Upper lobe of right lung (tissue), 1 donor: ENCODE results near the gene FBN3. TPM values are rescaled to one million over a fixed set of nuclear protein-coding genes. Genes with fewer than 3 reads are reported as not detected.
A peak's percentile ranks its signal among the peaks of the same experiment; 100 is the strongest.

Source experiments
- ATAC-seq: fragments of 200-7000 bp; cut with Tn5 transposase; one replicate; pipeline ENCODE4 v1.9.1; 2020; ENCODE audit warnings: mild to moderate bottlenecking, moderate library complexity
- DNase-seq: peaks from one replicate; pipeline ENCODE4 v3.0.0-alpha.2; 2020
- H3K27ac ChIP-seq: fragments of 200-600 bp; one replicate; pipeline ENCODE4 v1.8.0; 2022
- H3K27me3 ChIP-seq: fragments of 200-600 bp; one replicate; pipeline ENCODE4 v1.8.0; 2022; ENCODE audit warnings: mild to moderate bottlenecking
- H3K36me3 ChIP-seq: fragments of 200-600 bp; one replicate; pipeline ENCODE4 v1.8.0; 2022
- H3K4me1 ChIP-seq: fragments of 200-600 bp; one replicate; pipeline ENCODE4 v1.8.0; 2022
- H3K4me3 ChIP-seq: fragments of 200-600 bp; one replicate; pipeline ENCODE4 v1.8.0; 2022; ENCODE audit warnings: mild to moderate bottlenecking
- H3K9me3 ChIP-seq: fragments of 200-600 bp; one replicate; pipeline ENCODE4 v1.8.0; 2022
- intact Hi-C: fragments of 100-400 bp; cut with DNase I; formaldehyde crosslinking; loops from one replicate; pipeline ENCODE4 v1.11.0; 2022
- total RNA-seq: library from RNA; stranded (reverse); fragmentation: NEBNext Ultra II Directional; extraction: Animal tissue kit (Norgen Biotek cat#: 25700); gene quantifications from one replicate; pipeline ENCODE4 v1.2.1, GENCODE V29; 2021
- TF ChIP-seq, protein P1 (sequence below): fragments of 200-600 bp; IDR thresholded peaks from one replicate; pipeline ENCODE4 v1.8.0; 2022; ENCODE audit warnings: antibody characterized with exemption
- donor health status: DM: no; HTN: yes; CAD: no; lungs with severe emphysema.

Gene FBN3
- total RNA-seq, 1 donor from 2014 or later: 8.5 TPM

DNA sequence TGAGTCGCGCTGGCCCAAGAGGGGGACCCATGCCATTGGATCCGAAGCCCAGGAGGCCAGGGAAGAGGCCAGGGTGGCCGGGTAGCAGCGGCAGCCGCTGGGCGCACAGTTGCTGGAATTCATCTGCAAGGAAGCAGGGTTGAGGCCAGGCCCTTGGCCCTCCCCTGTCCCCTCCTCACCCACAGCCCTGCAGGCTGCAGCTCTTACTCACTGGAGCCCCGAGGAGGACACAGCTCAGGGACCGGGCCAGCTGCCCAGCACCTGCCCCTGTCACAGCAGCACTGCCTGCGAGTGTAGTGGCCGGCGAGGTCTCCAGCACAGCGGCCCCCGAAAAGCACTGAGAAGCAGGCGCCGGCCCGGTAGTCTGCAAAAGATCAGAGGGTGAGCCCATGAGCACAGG, 11.2 kb downstream of the FBN3 start:
- H3K4me3 ChIP-seq: no peak overlapping the region
- H3K36me3 ChIP-seq: no peaks in the 10 kb centered on the region
- H3K27ac ChIP-seq: no peak overlapping the region
- H3K27me3 ChIP-seq: no peaks in the 10 kb centered on the region
- intact Hi-C loops: no loop called here
- TF ChIP-seq, protein P1, sequence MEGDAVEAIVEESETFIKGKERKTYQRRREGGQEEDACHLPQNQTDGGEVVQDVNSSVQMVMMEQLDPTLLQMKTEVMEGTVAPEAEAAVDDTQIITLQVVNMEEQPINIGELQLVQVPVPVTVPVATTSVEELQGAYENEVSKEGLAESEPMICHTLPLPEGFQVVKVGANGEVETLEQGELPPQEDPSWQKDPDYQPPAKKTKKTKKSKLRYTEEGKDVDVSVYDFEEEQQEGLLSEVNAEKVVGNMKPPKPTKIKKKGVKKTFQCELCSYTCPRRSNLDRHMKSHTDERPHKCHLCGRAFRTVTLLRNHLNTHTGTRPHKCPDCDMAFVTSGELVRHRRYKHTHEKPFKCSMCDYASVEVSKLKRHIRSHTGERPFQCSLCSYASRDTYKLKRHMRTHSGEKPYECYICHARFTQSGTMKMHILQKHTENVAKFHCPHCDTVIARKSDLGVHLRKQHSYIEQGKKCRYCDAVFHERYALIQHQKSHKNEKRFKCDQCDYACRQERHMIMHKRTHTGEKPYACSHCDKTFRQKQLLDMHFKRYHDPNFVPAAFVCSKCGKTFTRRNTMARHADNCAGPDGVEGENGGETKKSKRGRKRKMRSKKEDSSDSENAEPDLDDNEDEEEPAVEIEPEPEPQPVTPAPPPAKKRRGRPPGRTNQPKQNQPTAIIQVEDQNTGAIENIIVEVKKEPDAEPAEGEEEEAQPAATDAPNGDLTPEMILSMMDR: no peak
- ATAC-seq: peak; percentile 22
- no peaks in the 10 kb centered on the region for H3K9me3 ChIP-seq
- no peak for DNase-seq
- H3K4me1 ChIP-seq: no peaks in the 10 kb centered on the region

DNA sequence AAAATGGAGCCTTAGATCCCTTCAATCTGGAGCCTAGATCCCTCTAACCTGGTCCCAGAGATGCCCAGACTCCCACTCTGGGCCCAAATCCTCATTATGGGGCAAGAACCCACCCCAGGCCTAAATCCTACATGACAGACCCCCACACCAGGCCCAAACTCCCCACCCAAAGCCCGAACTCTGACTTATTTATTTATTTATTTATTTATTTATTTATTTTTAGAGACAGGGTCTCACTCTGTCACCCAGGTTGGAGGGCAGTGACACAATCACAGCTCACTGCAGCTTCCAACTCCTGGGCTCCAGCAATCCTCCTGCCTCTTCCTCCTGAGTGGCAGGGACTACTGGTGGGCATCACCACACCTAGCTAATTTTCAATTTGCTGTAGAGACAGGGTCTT, 12.0 kb downstream of the FBN3 start:
- Histone ChIP-seq H3K27ac (no peak overlapping the region), H3K4me3 (no peak overlapping the region), H3K36me3 (no peaks in the 10 kb centered on the region), H3K9me3 (no peaks in the 10 kb centered on the region), H3K27me3 (no peaks in the 10 kb centered on the region), H3K4me1 (no peaks in the 10 kb centered on the region)
- intact Hi-C loops: no loop called here
- TF ChIP-seq, protein P1: no peak
- DNase-seq (no peak), ATAC-seq (no peak)

- Histone ChIP-seq H3K9me3 (no peaks in the 10 kb centered on the region), H3K27ac (no peak overlapping the region), H3K36me3 (no peaks in the 10 kb centered on the region), H3K4me3 (no peak overlapping the region), H3K4me1 (no peaks in the 10 kb centered on the region), H3K27me3 (no peaks in the 10 kb centered on the region)
- TF ChIP-seq, protein P1: no peak
- intact Hi-C loops: no loop called here
- ATAC-seq: no peak
- DNase-seq: no peak
These were observed 13.3 kb downstream of the FBN3 start for GRCh38 chr19:8135946-8136618.

DNA sequence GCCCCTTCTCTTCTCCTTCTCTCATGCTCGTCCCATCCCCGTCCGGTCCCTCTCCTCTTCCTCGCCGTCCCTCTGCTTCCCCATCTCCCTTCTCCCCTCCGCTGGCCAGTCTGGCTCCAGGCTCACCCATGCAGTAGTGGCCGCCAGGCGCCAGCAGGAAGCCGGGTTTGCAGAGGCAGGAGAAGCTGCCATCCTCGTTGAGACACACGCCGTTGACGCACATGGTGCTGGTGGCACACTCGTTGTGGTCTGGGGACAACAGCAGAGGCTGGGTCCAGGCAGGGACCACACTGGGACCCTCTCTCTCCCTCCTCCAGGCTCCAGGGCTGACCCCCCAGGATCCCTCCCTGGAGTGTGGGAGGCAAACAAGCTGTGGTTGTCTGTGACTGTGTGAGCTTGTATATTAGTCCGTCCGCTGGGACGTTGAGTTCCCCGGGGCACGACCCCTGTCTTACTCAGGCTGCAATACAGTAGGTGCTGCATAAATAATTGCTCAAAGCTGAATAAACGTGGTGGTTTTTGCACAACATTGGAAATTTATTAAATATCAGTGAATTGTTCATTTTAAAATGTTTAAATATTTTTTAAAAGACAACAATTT, 16.4 kb downstream of the FBN3 start:
- H3K4me1 ChIP-seq: no peaks in the 10 kb centered on the region
- TF ChIP-seq, protein P1: no peak
- no peak overlapping the region for H3K27ac ChIP-seq
- H3K9me3 ChIP-seq: no peaks in the 10 kb centered on the region
- DNase-seq (no peak), ATAC-seq (peak; percentile 20)
- H3K4me3 ChIP-seq: no peak overlapping the region
- H3K36me3 ChIP-seq: no peaks in the 10 kb centered on the region
- intact Hi-C loops: no loop called here
- H3K27me3 ChIP-seq: no peaks in the 10 kb centered on the region

DNA sequence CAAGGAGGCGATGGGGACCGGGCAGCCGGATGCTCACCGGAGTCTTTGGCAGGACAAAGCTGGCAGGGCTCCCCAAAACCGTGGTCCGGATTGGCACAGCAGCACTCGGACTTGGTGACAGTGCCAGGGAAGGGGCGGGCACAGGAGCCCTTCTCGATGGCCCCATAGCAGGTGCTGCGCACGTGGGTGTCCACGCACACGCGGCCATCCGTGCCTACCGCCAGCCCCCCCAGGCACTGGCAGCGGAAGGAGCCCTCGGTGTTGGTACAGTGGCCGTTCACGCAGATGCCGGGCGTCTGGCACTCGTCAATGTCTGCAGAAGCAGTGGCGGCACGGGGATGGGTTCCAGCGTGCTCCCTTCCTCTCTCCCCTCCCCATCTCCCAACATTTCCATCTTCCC, 17.9 kb downstream of the FBN3 start:
- ATAC-seq (no peak), DNase-seq (no peak)
- TF ChIP-seq, protein P1: no peak
- Histone ChIP-seq H3K4me3 (no peak overlapping the region), H3K27me3 (no peaks in the 10 kb centered on the region), H3K27ac (no peak overlapping the region), H3K36me3 (no peaks in the 10 kb centered on the region), H3K9me3 (no peaks in the 10 kb centered on the region), H3K4me1 (no peaks in the 10 kb centered on the region)
- intact Hi-C loops: no loop called here
